ENCODE results near the gene NFYC.

- TF ChIP-seq CTCF (IDR thresholded peaks at IDR 0.05): no peak
- TF ChIP-seq POLR2A (IDR thresholded peaks at IDR 0.05): no peak
Observed at GRCh38 chr1:40708750-40709099, 17.2 kb downstream of the NFYC start.

Data from uterus (tissue), 2 donors.